Middle frontal gyrus (tissue), 1 donor: ENCODE results near the gene LEKR1.
"Not testable (repeated sequence)": the region's sequence is repeated elsewhere in the genome, so short reads cannot be mapped to it uniquely, and the experiment has no call there.

Experiments used
- DNase-seq: peaks from one replicate; pipeline ENCODE4 v3.0.0-alpha.2; 2015; ENCODE audit warnings: low spot score; ENCODE audit errors: extremely low spot score

LEKR1 gene

GRCh38 chr3:156806698-156807097 is 19.5 kb upstream of the LEKR1 start:
- DNase-seq, result no peak

GRCh38 chr3:156808025-156808424 is 18.1 kb upstream of the LEKR1 start:
- DNase-seq, result no peak

GRCh38 chr3:156811089-156811862 is 14.9 kb upstream of the LEKR1 start:
- no peak for DNase-seq

- DNase-seq, result no peak
Observed at GRCh38 chr3:156812521-156813335, 13.4 kb upstream of the LEKR1 start.

GRCh38 chr3:156814295-156814694 is 11.9 kb upstream of the LEKR1 start:
- DNase-seq, result no peak

GRCh38 chr3:156816091-156816793 is 9.9 kb upstream of the LEKR1 start:
- DNase-seq, result no peak

- DNase-seq, result no peak
Observed at GRCh38 chr3:156816794-156817645, 9.1 kb upstream of the LEKR1 start.

GRCh38 chr3:156817646-156818272 is 8.4 kb upstream of the LEKR1 start:
- no peak for DNase-seq

GRCh38 chr3:156818273-156818651 is 7.9 kb upstream of the LEKR1 start:
- no peak for DNase-seq

GRCh38 chr3:156818890-156819289 is 7.3 kb upstream of the LEKR1 start:
- DNase-seq, result no peak

- no peak for DNase-seq
Observed at GRCh38 chr3:156819842-156820691, 6.1 kb upstream of the LEKR1 start.

- no peak for DNase-seq
Observed at GRCh38 chr3:156820692-156821080, 5.5 kb upstream of the LEKR1 start.

- DNase-seq, result not testable (repeated sequence)
Observed at GRCh38 chr3:156822626-156823260, 3.4 kb upstream of the LEKR1 start.

- DNase-seq, result no peak
Observed at GRCh38 chr3:156825795-156826143, 384 bp upstream of the LEKR1 start.

- DNase-seq, result no peak
Observed at GRCh38 chr3:156826896-156827882, 1.0 kb downstream of the LEKR1 start.

GRCh38 chr3:156831006-156831405 is 4.9 kb downstream of the LEKR1 start:
- DNase-seq, result no peak

- no peak for DNase-seq
Observed at GRCh38 chr3:156834435-156834834, 8.3 kb downstream of the LEKR1 start.

- DNase-seq, result no peak
Observed at GRCh38 chr3:156834962-156835535, 8.9 kb downstream of the LEKR1 start.
